Measurements from ENCODE around the gene PGPEP1.
A peak's percentile ranks its signal among the peaks of the same experiment; 100 is the strongest.
"Not testable (repeated sequence)": the region's sequence is repeated elsewhere in the genome, so short reads cannot be mapped to it uniquely, and the experiment has no call there.

Gene PGPEP1

DNA sequence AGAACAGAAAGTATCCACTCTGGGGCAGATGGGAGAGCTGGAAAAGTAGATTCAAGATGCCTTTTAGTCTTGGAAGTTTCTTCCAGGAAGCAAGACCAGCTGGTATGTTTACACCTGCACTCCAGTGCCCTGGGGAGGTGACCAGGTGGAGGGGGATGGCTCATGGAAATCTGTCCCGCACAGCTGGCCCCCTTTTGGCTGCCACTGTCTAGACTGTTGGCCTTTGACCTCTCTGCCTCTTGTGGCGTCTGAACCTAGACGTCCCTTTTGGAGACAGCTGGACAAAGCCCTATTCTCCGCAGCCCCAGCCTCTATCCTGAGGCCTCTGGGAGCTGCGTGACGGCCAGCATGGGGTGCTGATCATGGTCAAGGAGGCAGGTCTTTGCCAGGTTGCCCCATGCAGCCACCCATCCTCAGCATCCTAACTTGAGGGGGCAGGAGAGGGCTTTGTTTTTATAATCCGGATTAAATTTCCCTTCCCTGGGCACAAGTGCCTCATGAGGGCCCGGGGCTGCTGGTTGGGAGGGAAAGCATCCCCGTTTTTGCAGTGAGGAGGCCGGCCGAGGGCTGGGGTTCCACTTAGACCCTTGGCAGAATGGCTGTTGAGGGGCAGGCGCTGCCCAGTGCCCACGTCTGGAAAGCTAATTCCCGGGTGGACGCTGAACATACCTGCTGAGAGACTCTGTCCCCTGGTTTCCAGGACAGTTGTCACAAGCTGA, 28.3 kb downstream of the PGPEP1 start:
- peaks cover 22% of the 10 kb centered on the region for H3K4me1 ChIP-seq (ENCODE audit: control insufficient read depth, insufficient read depth, low read length)
- no peak overlapping the region for H3K4me3 ChIP-seq (ENCODE audit: low read depth, low read length)
- 0 out of 2 replicates have a peak, but pooled peaks cover 2% of the 10 kb centered on the region for H3K36me3 ChIP-seq (ENCODE audit: control insufficient read depth, insufficient read depth, low read length)
- peak overlapping the region; percentile 71; the same call in 1 of the 2 replicates for H3K27ac ChIP-seq (ENCODE audit: low read depth, low read length)
- no peaks in the 10 kb centered on the region for H3K9me3 ChIP-seq (ENCODE audit: control insufficient read depth, insufficient read depth, low read depth, low read length)
- no peak overlapping the region for H3K9ac ChIP-seq (ENCODE audit: low read length)
- no peaks in the 10 kb centered on the region for H3K27me3 ChIP-seq (ENCODE audit: control insufficient read depth, insufficient read depth, low read length)

DNA sequence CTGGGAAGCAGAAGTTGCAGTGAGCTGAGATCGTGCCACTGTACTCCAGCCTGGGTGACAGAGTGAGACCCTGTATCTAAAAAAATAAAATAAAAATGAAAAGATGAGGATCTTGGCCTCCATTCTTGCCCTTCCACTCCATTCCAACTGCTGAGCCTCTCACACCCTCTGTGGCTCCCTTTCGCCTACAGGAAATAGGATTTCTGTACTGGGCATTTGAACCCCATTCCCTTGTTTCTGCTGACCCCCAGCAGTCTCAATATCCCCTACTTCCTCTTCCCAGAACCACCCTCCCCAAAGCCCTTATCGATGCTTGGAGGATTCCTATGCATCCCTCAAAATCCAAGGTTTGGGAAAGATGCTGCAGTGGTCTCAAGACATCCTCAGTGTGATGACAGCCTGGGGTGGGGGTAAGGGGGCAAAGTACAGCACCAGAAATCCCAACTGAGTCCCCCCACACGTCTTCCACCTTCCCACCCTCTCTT, 33.1 kb downstream of the PGPEP1 start:
- H3K27me3 ChIP-seq (ENCODE audit: control insufficient read depth, insufficient read depth, low read length), result no peaks in the 10 kb centered on the region
- H3K9me3 ChIP-seq (ENCODE audit: control insufficient read depth, insufficient read depth, low read depth, low read length), result no peaks in the 10 kb centered on the region
- H3K27ac ChIP-seq (ENCODE audit: low read depth, low read length), result peak overlapping the region; percentile 85
- H3K4me3 ChIP-seq (ENCODE audit: low read depth, low read length), result no peak overlapping the region
- H3K4me1 ChIP-seq (ENCODE audit: control insufficient read depth, insufficient read depth, low read length), result peaks cover 24% of the 10 kb centered on the region
- H3K36me3 ChIP-seq (ENCODE audit: control insufficient read depth, insufficient read depth, low read length), result no peaks in the 10 kb centered on the region
- H3K9ac ChIP-seq (ENCODE audit: low read length), result peak overlapping the region; percentile 79

DNA sequence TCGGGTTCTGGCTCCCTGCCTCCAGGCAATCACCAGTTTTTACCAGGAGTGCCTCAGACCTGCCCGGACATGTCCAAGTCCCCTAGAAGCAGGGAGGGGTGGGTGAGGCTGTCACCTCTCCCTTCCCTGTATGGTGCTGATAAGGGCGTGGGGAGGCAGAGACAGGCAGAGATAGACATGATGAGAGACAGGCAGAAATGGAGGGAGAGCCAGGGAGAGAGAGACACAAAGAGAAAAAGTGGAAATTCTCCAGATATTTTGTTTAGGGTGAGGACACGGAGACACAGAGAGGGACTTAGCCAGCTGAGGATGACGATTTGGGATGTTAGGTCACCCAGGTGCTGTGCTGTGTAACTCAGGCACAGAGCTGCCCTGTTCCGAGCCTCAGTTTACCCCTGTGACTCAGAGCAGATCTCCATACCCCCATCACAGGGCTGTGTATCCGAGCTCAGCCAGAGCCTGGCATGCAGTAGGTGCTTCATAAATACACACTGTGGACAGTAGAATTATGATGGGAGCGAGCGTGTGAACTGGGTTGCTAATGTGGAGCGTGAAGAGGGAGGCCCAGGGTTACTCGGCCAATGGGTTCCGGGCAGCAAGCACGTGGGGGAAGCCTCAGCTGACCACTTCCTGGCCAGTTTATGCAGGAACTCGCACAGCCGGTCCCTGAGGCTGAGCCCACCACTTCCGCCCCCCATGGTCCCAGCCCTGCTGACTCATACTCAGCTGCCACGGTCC, 33.7 kb downstream of the PGPEP1 start:
- Histone ChIP-seq H3K27me3 (ENCODE audit: control insufficient read depth, insufficient read depth, low read length) (no peaks in the 10 kb centered on the region), H3K4me3 (ENCODE audit: low read depth, low read length) (peak overlapping the region; percentile 6; the same call in 1 of the 2 replicates), H3K9me3 (ENCODE audit: control insufficient read depth, insufficient read depth, low read depth, low read length) (no peaks in the 10 kb centered on the region), H3K27ac (ENCODE audit: low read depth, low read length) (peak overlapping the region; percentile 85), H3K36me3 (ENCODE audit: control insufficient read depth, insufficient read depth, low read length) (no peaks in the 10 kb centered on the region), H3K4me1 (ENCODE audit: control insufficient read depth, insufficient read depth, low read length) (peaks cover 21% of the 10 kb centered on the region), H3K9ac (ENCODE audit: low read length) (peak overlapping the region; percentile 79)

GRCh38 chr19:18377026-18377425, 36.6 kb downstream of the PGPEP1 start:
- Histone ChIP-seq H3K4me1 (ENCODE audit: control insufficient read depth, insufficient read depth, low read length) (peaks cover 27% of the 10 kb centered on the region), H3K27ac (ENCODE audit: low read depth, low read length) (no peak overlapping the region), H3K9ac (ENCODE audit: low read length) (no peak overlapping the region), H3K36me3 (ENCODE audit: control insufficient read depth, insufficient read depth, low read length) (no peaks in the 10 kb centered on the region), H3K4me3 (ENCODE audit: low read depth, low read length) (no peak overlapping the region), H3K27me3 (ENCODE audit: control insufficient read depth, insufficient read depth, low read length) (no peaks in the 10 kb centered on the region), H3K9me3 (ENCODE audit: control insufficient read depth, insufficient read depth, low read depth, low read length) (no peaks in the 10 kb centered on the region)

- Histone ChIP-seq H3K4me3 (ENCODE audit: low read depth, low read length) (no peak overlapping the region), H3K36me3 (ENCODE audit: control insufficient read depth, insufficient read depth, low read length) (no peaks in the 10 kb centered on the region), H3K27me3 (ENCODE audit: control insufficient read depth, insufficient read depth, low read length) (no peaks in the 10 kb centered on the region), H3K9ac (ENCODE audit: low read length) (no peak overlapping the region), H3K9me3 (ENCODE audit: control insufficient read depth, insufficient read depth, low read depth, low read length) (no peaks in the 10 kb centered on the region), H3K4me1 (ENCODE audit: control insufficient read depth, insufficient read depth, low read length) (peaks cover 9% of the 10 kb centered on the region; the same call in 1 of the 2 replicates), H3K27ac (ENCODE audit: low read depth, low read length) (no peak overlapping the region)
Measured at GRCh38 chr19:18379803-18380747, 39.7 kb downstream of the PGPEP1 start.

- Histone ChIP-seq H3K27ac (ENCODE audit: low read depth, low read length) (no peak overlapping the region), H3K9ac (ENCODE audit: low read length) (no peak overlapping the region), H3K36me3 (ENCODE audit: control insufficient read depth, insufficient read depth, low read length) (no peaks in the 10 kb centered on the region), H3K4me3 (ENCODE audit: low read depth, low read length) (no peak overlapping the region), H3K4me1 (ENCODE audit: control insufficient read depth, insufficient read depth, low read length) (peaks cover 15% of the 10 kb centered on the region; the same call in 1 of the 2 replicates), H3K27me3 (ENCODE audit: control insufficient read depth, insufficient read depth, low read length) (no peaks in the 10 kb centered on the region), H3K9me3 (ENCODE audit: control insufficient read depth, insufficient read depth, low read depth, low read length) (no peaks in the 10 kb centered on the region)
Measured at GRCh38 chr19:18380843-18381242, 40.4 kb downstream of the PGPEP1 start.

- peaks cover 13% of the 10 kb centered on the region for H3K27me3 ChIP-seq (ENCODE audit: control insufficient read depth, insufficient read depth, low read length)
- not testable (repeated sequence) for H3K36me3 ChIP-seq (ENCODE audit: control insufficient read depth, insufficient read depth, low read length); H3K9ac ChIP-seq (ENCODE audit: low read length); H3K27ac ChIP-seq (ENCODE audit: low read depth, low read length); H3K4me3 ChIP-seq (ENCODE audit: low read depth, low read length); H3K9me3 ChIP-seq (ENCODE audit: control insufficient read depth, insufficient read depth, low read depth, low read length)
- H3K4me1 ChIP-seq (ENCODE audit: control insufficient read depth, insufficient read depth, low read length), result peaks cover 18% of the 10 kb centered on the region; the same call in 1 of the 2 replicates
Measured at GRCh38 chr19:18383622-18384021, 43.2 kb downstream of the PGPEP1 start.

- Histone ChIP-seq H3K4me1 (ENCODE audit: control insufficient read depth, insufficient read depth, low read length) (peaks cover 18% of the 10 kb centered on the region; the same call in 1 of the 2 replicates), H3K36me3 (ENCODE audit: control insufficient read depth, insufficient read depth, low read length) (peaks cover 8% of the 10 kb centered on the region; the same call in 1 of the 2 replicates), H3K27me3 (ENCODE audit: control insufficient read depth, insufficient read depth, low read length) (peaks cover 22% of the 10 kb centered on the region), H3K9me3 (ENCODE audit: control insufficient read depth, insufficient read depth, low read depth, low read length) (no peaks in the 10 kb centered on the region), H3K27ac (ENCODE audit: low read depth, low read length) (no peak overlapping the region), H3K9ac (ENCODE audit: low read length) (no peak overlapping the region), H3K4me3 (ENCODE audit: low read depth, low read length) (no peak overlapping the region)
Measured at GRCh38 chr19:18384775-18385174, 44.4 kb downstream of the PGPEP1 start.

GRCh38 chr19:18385359-18385674, 44.9 kb downstream of the PGPEP1 start:
- Histone ChIP-seq H3K36me3 (ENCODE audit: control insufficient read depth, insufficient read depth, low read length) (peaks cover 8% of the 10 kb centered on the region; the same call in 1 of the 2 replicates), H3K4me1 (ENCODE audit: control insufficient read depth, insufficient read depth, low read length) (peaks cover 14% of the 10 kb centered on the region; the same call in 1 of the 2 replicates), H3K27me3 (ENCODE audit: control insufficient read depth, insufficient read depth, low read length) (peaks cover 24% of the 10 kb centered on the region), H3K9me3 (ENCODE audit: control insufficient read depth, insufficient read depth, low read depth, low read length) (no peaks in the 10 kb centered on the region), H3K27ac (ENCODE audit: low read depth, low read length) (no peak overlapping the region), H3K4me3 (ENCODE audit: low read depth, low read length) (no peak overlapping the region), H3K9ac (ENCODE audit: low read length) (no peak overlapping the region)

GRCh38 chr19:18385675-18386542, 45.5 kb downstream of the PGPEP1 start, which contains the start of gene GDF15:
TSS of gene GDF15 (plus strand) at chr19:18386158. CDS start at chr19:18386190, 32 bp downstream.
- peak within 1 kb of the TSS; percentile 29 for H3K9ac ChIP-seq (ENCODE audit: low read length)
- H3K9me3 ChIP-seq (ENCODE audit: control insufficient read depth, insufficient read depth, low read depth, low read length), result no peaks in the 10 kb centered on the region
- H3K27me3 ChIP-seq (ENCODE audit: control insufficient read depth, insufficient read depth, low read length), result peaks cover 24% of the 10 kb centered on the region
- H3K4me3 ChIP-seq (ENCODE audit: low read depth, low read length), result peak within 1 kb of the TSS; percentile 44
- peaks cover 8% of the 10 kb centered on the region; the same call in 1 of the 2 replicates for H3K36me3 ChIP-seq (ENCODE audit: control insufficient read depth, insufficient read depth, low read length)
- H3K4me1 ChIP-seq (ENCODE audit: control insufficient read depth, insufficient read depth, low read length), result peaks cover 9% of the 10 kb centered on the region; the same call in 1 of the 2 replicates
- H3K27ac ChIP-seq (ENCODE audit: low read depth, low read length), result no peak within 1 kb of the TSS

Measured in HUES6 (cell line).